ENCODE results near the gene ZBTB9. TPM values are rescaled to one million over a fixed set of nuclear protein-coding genes. Genes with fewer than 3 reads are reported as not detected.

ZBTB9 gene
- total RNA-seq, 4 donors from 2014 or later: 1.4 to 8.6 (median 5.7) TPM

DNA sequence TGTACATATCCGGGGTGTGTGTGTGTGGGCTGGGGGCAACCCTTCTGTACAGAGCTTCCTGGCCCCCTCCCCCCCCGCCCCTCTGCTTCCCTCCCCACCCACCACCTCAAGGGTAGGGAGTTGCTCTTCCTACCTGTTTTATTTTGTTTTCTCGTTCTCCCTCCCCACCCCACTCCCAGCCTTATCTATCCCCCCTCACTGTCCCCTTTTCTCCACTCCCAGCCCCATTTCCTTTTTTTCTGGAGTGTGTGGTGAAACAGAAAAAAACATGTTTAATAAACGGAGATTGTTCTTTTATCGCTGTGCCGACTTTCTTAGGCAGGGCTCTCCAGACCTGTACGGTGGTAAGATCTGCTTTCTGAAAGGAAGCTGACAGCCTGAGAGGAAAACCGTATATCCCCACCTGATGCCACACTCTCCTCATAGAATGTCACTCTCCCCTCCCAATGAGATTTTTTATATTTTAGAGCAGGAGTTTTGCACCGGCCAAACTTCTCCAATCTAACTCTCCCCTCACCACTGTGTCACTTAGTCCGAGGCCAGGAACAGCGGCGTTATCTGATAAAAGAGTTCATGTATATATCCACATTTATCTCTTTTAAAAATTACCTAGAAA is 875 bp upstream of the ZBTB9 start:
- TF ChIP-seq, protein P1, sequence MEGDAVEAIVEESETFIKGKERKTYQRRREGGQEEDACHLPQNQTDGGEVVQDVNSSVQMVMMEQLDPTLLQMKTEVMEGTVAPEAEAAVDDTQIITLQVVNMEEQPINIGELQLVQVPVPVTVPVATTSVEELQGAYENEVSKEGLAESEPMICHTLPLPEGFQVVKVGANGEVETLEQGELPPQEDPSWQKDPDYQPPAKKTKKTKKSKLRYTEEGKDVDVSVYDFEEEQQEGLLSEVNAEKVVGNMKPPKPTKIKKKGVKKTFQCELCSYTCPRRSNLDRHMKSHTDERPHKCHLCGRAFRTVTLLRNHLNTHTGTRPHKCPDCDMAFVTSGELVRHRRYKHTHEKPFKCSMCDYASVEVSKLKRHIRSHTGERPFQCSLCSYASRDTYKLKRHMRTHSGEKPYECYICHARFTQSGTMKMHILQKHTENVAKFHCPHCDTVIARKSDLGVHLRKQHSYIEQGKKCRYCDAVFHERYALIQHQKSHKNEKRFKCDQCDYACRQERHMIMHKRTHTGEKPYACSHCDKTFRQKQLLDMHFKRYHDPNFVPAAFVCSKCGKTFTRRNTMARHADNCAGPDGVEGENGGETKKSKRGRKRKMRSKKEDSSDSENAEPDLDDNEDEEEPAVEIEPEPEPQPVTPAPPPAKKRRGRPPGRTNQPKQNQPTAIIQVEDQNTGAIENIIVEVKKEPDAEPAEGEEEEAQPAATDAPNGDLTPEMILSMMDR (IDR thresholded peaks at IDR 0.05): no peak
- DNase-seq (ENCODE audit: low spot score) (no peak), ATAC-seq (ENCODE audit: low FRiP score) (no peak)

DNA sequence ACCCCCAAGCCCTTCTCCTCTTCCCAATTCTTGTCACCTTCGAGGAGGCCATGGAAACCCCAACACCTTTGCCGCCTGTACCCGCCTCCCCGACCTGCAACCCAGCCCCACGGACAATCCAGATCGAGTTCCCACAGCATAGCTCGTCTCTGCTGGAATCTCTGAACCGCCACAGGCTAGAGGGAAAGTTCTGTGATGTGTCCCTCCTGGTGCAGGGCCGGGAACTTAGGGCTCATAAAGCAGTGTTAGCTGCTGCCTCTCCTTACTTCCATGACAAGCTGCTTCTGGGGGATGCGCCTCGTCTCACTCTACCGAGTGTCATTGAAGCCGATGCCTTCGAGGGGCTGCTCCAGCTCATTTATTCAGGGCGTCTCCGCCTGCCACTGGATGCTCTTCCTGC is 675 bp downstream of the ZBTB9 start:
- no peak for DNase-seq (ENCODE audit: low spot score)
- TF ChIP-seq, protein P1 (IDR thresholded peaks at IDR 0.05): no peak
- ATAC-seq (ENCODE audit: low FRiP score): no peak

DNA sequence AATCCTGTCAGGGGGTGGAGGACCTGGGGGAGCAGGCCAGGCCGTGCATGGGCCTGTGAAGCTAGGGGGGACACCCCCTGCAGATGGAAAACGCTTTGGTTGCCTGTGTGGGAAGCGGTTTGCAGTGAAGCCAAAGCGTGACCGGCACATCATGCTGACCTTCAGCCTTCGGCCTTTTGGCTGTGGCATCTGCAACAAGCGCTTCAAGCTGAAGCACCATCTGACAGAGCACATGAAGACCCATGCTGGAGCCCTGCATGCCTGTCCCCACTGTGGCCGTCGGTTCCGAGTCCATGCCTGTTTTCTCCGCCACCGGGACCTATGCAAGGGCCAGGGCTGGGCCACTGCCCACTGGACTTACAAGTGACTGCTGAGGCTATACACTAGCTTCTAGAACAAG is 1.8 kb downstream of the ZBTB9 start:
- ATAC-seq (ENCODE audit: low FRiP score) (no peak), DNase-seq (ENCODE audit: low spot score) (no peak)
- TF ChIP-seq, protein P1 (IDR thresholded peaks at IDR 0.05): no peak

DNA sequence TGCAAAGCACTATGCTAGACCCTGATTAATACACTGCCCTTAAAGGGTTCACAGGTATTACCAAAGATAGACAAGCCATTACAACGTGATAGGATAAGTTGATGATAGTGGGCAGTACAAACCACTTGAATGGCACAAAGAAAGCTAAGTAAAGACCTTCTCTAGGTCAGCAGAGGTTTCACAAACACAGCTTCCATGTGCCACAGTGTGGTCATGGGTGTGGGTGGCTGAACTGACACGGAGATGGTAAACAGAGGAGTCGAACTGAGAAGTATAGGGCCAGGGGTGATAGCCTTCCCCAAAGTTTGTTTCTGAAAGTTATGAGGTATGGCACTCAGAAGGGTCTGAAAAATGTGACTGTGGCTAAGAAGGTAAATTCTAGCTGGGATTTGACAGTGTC is 4.3 kb downstream of the ZBTB9 start:
- TF ChIP-seq, protein P1 (IDR thresholded peaks at IDR 0.05): no peak
- DNase-seq (ENCODE audit: low spot score): no peak

DNA sequence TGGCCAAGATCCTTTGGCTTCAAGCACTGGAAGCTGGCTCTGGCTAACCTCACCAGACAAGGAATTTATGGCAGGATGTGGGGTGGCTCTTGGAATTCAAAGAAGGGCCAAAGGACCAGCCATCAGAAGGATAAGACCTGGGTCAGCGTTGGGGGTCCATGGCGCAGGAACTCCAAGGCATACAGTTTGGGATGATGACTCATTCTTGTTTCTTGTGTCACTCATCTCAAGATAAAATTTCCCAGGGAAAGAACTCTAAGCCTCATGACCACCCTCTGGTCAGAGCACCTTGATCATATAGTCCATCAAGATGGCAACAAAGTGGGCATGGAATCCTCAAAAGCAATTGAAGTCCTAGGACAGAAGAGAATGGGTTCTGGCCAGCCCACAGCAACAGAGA is 4.8 kb downstream of the ZBTB9 start:
- TF ChIP-seq, protein P1 (IDR thresholded peaks at IDR 0.05): no peak
- DNase-seq (ENCODE audit: low spot score): no peak
- no peak for ATAC-seq (ENCODE audit: low FRiP score)

More for the DNA sequence above, 4.3 kb downstream of the ZBTB9 start:
- ATAC-seq (ENCODE audit: low FRiP score): no peak

DNA sequence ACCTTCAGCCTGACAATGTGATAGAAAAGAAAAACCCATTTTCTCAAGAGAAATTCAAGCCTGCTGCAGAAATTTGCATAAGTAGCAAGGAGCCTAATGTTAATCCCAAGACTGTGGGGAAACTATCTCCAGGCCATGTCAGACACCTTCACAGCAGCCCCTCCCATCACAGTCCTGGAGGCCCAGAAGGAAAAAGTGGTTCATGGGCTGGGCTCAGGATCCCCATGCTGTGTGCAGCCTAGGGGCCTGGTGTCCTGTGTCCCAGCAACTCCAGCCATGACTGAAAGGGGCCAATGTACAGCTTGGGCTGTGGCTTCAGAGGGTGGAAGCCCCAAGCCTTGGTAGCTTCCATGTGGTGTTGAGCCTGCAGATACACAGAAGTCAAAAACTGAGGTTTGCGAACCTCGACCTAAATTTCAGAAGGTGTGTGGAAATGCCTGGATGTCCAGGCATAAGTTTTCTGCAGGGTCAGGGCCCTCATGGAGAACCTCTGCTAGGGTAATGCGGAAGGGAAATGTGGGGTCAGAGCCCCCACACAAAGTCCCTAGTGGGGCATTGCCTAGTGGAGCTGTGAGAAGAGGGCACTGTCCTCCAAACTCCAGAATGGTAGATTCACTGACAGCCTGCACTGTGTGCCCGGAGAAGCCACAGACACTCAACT is 11.8 kb downstream of the ZBTB9 start:
- ATAC-seq (ENCODE audit: low FRiP score) (no peak), DNase-seq (ENCODE audit: low spot score) (no peak)
- TF ChIP-seq, protein P1 (IDR thresholded peaks at IDR 0.05): no peak

DNA sequence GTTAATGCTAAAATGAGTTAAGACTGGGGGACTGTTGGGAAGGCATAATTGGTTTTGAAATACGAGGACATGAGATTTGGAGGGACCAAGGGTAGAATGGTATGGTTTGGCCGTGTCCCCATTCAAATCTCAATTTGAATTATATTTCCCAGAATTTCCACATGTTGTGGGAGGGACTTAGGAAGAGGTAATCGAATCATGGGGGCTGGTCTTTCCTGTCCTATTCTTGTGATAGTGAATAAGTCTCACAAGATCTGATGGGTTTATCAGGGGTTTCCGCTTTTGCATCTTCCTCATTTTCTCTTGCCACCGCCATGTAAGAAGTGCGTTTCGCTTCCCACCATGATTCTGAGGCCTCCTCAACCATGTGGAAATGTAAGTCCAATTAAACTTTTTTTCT is 12.7 kb downstream of the ZBTB9 start:
- no peak for DNase-seq (ENCODE audit: low spot score)
- TF ChIP-seq, protein P1 (IDR thresholded peaks at IDR 0.05): no peak
- no peak for ATAC-seq (ENCODE audit: low FRiP score)

Measured in omental fat pad (tissue), 4 donors.